HG03521 (cell line): Measurements from ENCODE around the gene KRT74.

ENCODE experiments used
- ATAC-seq: cut with Tn5 transposase; IDR thresholded peaks from one replicate; pipeline ENCODE4 v1.9.1; 2021; ENCODE audit warnings: mild to moderate bottlenecking, moderate library complexity; ENCODE audit not compliant: unreplicated experiment

The KRT74 gene

DNA sequence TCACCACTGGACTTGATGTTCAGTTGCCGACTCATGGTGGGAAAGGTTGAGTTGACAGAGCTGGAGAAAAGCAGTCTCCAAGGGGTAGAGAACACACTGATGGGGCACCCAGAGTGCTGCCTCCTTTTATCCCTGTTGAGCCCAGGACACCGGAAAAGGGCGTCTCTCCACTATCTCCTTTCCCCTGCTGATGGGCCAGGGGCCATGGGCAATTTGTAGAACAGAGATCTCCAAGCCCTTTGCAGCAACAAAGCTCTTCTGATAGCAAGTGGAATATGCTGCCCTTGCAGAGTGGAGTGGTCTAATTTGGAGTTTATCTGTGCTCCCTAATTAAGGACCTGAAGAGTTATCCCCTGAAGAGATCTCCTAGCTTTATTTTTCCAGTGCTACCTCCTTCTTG, at the start of gene KRT74:
KRT74 (minus strand) TSS at position 101 of the 400 bp plus-strand sequence; CDS start at position 35, 66 bp downstream.
- no peak for ATAC-seq

DNA sequence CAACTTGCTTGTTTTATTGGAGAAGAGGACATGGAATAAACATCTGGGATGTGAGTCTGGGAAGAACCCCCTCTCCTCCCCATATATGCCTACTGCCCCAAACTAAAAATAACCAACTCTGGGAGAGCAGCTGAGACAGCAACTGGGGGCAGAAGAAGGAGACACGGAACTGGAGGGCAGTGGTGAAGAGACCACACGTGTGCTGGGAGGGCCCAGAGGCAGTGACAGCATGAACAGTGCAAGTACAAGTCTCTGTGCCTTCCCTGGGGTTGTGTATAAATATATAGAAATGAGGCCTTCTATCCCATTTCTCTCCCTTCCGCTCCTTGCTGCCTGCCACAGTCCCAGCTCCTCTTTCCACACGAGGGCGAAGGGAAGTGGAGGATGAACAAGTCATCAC, 48.7 kb upstream of the KRT74 start:
- no peak for ATAC-seq

DNA sequence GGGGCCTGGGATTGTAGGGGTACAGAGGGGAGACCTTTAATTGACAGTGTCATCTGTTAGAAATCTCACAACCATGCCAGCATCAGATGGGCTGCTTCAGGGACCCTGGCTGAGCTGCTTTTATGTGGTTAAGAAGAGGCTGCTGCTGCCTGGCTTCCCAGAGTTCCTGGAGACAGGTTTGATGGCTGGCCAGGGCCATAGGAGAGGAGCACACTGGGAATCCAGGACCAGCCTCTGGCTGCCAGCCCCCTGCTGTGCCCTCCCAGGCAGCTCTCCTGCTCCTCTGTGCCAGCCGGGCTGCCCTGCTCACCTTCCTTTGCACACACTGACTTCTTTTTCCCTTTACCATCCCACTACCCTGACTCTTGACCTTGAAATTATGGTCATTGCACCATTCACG, 45.2 kb upstream of the KRT74 start:
- ATAC-seq: no peak

DNA sequence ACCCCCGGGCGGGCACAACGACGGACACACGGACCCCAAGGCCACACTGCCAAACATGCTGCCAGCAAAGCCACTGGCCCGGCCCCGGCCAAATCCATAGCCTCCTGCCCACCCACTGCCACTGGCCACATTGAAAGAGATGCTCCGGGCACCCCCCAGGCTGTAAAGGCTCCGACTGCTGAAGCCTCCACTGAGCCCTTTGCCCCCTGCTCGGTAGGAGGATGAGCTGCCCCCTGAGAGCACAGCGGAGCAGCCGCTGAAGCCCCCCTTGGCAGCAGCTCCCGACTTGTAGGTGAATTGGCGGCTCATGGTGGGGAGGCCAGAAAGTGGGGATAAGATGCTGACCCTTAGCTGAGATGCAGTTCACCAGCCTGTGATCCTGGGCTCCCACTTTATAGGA, 44.6 kb upstream of the KRT74 start, which contains the start of gene KRT73:
KRT73 (minus strand) TSS at position 344 of the 400 bp plus-strand sequence; CDS start at position 309, 35 bp downstream.
- ATAC-seq: no peak

DNA sequence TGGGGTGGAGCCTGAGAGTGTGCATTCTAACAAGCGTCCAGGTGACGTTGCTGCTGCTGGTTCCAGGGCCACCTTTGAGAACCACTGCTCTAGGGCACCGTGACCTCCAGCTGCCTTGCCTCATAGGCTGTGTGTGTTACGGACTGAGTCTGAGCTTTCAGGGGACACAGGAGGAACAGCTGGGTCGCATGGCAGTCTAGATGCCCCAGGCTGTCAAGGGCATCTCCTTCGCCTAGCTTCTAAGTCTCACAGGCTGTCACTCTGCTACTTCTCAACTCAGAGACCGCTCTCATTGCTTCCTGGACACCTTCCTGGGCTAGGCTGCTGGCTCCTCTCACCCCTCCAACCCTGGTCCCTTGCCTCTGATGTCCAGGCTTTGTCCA, 43.8 kb upstream of the KRT74 start:
- ATAC-seq: no peak

DNA sequence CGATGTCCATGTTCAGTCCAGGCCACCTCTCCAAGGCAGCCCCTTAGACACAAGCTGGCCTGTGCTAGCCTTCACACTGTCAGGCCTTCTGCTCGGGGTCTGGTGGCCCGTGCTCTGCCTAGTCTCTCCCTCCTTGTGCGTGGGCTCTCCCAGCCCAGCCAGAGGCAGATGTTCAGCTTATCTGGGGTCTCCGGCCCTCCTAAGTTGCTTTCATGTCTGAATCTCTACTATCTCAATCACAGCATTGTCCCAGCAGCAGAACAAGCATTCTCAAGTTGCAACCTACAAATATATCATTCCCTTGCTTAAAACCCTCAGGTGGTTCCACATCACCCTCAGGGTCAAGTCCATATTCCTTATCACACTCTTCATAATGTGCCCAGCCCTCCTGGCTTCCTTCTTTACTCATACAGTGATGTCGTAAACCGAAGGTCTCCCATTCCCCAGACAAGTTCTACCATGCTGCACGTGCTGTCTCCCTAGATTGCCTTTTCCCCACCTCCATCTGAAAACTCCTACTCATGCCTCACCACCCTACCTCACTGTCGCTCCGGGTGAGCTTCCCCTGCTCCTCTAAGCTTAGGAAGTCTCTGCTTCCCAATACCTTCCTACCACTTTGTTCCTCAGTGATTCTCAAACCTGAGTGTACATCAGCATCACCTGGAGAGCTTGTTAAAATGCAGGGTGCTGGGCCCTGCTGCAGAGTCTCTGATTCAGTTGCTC, 43.2 kb upstream of the KRT74 start:
- ATAC-seq: no peak

DNA sequence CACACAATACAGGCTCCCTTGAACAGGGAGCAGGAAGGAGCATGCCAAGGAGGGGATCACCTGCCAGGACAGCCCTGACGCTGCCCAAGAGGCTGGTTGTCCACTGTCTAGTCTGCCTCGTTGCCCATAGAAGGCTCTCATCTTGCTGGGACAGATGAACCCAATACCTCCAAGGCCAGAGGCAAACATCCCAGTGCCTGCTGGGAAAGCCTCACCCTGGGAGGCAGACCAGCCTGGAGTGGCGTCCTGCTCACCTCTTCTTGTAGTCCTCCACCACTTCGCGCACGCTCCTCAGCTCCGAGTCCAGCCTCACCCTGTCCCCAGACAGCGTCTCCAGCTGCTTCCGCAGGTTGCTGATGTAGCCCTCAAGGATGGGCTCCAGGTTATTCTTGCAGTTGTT, 42.3 kb upstream of the KRT74 start:
- ATAC-seq: no peak

DNA sequence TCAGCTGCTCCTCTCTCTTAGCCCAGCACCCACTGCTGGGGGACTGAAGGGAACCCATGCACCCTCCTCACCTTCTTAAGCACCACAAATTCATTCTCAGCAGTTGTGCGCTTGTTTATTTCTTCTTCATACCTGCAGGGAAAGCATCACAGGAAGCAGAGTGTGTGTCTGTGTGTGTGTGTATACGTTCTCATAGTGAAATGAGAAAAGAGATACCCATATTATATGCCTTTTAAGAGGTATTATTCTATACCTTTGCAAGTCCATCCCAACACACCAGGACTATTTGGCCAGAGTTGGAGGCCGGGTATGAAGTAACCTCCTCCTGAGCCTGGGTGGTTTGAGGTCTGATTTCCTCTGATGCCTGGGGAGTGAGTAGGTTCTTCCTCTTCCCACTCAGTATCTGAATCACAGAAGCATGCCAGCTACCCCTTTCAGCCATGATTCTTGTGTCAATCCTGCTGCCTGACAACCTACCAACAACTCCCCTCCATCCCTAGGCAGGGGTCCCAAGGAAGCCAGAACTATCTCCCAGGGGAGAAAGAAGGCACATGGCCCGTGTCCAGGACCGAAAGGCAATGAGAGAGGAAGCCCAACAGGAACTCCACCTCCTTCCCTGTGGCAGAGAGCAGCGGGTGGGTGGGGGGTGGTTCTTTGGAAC, 41.7 kb upstream of the KRT74 start:
- no peak for ATAC-seq

DNA sequence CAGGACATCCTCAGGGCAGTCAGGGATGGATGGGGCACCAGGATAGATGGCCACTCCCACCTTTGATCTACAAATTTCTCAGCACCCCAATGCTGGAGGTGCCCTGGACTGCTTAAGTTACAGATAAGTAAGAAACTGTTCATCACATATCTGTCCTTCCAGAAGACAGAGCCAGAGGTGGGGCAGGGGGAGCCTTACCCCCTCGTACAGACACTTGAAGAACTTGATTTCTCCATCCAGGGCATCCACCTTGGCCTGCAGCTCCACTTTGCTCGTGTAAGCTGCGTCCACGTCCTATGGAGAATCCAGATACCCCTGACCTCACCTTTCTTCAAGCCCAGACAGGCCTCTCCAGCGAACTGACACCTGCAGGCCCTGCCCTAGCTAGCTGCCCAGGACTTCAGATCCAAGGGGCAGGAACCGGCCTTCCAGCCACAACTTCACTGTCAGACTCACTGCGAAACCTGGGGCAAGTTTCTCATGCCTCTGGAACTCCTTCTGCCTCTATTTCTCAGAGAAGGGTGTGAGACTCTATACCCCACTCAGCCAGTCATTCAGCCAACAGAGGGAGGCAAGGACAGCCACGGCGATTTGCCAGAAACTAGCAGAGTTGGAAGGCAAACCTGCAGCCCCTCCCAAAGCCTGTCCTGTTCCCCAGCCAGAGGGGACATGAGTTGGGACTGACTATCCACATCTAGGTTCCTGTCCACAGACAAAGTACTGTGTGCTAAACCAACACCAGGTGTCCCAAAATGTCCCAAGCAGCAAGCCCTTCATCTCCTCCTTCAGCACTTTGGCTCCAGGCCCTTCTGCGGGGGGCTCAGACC, 41.0 kb upstream of the KRT74 start:
- ATAC-seq: no peak

DNA sequence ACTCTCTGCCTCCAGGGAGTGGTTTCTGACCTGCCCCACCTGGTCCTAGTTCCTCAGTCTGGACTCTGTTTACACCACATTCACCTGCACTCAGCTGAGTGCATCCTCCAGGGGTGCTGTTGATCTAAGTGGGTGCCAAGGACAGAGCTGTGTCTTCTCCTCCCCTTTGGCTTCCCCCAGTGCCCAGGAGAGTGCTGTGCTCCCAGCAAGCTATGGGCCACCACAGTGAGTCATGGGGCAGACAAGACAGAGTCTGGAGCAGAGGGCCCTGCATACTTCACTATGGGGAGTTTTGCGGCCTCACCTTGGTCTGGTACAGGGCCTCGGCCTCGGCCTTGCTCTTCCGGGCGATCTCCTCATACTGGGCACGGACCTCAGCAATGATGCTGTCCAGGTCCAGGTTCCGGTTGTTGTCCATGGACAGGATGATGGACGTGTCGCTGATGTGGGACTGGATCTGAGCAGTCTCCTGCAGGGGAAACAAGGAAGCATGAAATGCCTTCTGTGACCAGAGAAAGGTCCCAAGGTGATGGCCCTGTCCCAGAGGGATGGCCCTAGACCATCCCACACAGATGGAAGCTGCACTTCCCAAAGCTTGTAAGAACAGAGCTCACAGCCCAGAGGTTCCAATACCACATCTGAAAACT, 39.9 kb upstream of the KRT74 start:
- no peak for ATAC-seq

DNA sequence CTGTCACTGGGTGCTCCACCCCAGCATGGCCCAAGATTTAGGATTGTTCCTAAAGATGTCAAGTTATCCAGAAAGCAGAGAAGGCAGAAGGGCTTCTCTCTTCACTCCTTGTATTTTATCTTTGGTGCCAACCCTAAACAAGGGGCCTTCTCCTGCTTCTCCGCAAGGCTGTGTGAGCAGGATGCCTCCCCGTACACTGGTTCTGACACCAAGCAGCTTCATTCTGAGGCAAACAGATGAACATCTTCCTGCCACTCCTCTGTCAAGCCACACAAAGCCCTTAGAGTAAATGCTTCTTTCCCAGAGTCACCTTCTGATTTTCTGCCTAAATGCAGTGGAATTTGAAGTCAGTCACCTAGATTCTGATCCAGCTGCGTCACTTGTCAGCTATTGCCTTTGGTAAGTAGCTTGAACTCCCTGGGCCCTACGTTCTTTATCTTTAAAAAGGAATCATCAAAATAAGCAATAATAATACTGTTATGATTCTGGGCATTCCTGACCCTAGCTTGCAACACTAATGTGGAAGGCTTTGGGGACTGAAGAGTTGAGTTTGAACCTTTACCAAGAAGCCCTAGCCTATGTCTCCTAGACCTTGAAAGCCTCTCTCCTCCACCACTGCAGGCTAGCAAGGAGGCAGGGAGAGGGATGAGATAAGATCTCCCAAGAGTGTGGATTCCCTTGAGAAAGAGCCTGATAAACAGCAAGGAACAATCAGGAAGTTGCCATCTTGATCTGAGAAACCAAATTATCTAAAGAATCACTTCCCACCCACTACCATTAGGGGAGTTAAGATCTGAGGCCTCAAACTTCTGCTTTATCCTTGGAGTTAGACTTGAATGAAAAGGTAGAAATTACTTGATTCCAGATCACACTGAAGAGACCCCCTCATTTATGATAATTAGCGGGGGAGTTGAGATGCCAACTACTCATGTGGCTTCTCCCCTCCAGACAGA, 39.1 kb upstream of the KRT74 start:
- ATAC-seq: no peak

DNA sequence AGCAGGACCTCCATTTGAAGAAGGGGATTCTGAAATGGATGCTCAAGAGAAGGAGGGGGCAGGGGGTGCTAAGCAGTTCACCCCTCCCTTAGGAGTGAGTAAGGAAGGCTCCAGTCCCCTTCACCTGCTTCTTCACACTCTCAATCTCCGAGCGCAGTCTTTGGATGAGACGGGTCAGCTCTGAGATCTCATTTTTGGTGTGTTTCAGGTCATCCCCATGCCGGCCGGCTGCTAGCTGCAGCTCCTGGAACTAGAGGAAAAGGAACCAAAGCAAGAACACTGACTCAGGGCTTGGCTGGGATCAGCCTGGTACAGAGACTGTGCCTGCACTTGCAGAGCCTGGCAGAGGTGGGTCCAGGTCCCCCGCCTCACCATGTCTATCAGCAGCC, 37.4 kb upstream of the KRT74 start:
- ATAC-seq: no peak

DNA sequence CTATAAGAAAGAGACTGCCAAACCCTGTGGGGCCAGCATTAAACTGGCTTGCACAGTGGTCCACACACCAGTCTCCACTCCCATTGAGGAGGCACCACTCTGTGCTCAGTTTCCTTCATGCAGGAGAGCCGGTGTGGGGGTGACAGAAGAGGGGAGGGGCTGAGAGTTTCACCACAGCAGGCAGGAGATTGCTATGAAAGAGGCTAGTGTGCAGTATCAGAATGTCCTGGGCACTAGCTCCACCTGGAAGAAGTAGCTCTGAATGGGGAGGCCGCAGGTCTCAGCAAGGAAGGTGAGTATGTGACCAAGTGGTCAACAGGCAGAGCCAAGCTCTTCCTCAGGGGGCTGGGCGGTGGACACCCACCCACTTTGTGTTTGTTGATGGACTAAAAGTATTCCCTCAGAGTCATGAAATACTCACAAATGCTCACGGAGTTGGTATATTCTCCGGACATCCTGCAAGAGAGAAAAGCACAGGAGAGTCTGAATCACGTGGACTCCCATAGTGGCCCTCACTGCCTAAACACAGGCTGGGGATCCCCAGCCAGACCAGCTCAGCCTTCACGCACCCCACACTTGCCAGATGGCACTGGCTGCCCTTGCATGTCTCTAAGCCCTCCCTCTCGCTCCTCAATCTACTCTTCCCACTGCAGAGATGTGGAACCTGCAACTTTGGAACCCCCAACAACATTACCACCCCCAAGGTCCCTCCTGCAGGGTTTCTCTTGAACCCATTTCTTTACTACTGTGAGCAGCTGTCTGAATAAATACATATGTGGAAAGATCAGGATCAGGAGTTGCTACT, 35.4 kb upstream of the KRT74 start:
- ATAC-seq: no peak

DNA sequence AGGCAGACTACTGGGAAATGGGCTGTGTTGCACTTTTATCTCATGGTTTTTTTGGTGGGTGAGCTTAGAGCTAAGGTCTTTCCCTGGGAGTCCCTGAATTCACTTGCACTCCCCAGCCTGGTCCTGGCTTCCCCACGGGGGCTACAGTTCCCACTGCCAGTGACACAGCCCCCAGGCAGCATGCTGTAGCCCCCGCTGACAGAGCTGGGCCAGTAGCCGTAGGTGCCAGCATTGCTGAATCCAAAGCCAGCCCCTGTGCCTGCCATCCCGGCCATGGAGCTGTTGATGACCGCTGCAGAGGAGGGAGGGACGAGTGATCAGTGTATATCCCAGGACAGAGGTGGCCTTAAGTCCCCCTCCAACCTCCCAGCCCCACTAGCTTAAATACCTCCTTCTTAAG, 34.5 kb upstream of the KRT74 start:
- ATAC-seq: no peak

DNA sequence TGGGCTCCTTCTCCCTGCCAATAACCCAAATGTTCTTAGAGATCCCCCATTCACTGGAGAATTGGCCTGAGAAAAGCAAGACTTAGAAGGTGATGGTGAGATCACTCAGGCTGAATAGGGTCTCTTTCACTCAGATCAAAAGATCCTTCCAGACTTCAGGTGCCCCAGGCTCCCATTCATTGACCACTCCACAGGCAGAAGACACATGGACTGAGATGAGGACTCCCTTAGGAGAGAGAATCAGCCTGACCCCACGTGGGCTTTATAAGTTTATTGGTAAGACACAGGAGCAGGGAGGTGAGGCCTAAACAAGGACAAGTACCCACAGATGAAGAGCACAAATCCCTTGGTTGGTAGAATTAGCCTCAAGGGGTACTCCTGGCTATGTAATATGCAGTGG, 33.7 kb upstream of the KRT74 start:
- no peak for ATAC-seq

DNA sequence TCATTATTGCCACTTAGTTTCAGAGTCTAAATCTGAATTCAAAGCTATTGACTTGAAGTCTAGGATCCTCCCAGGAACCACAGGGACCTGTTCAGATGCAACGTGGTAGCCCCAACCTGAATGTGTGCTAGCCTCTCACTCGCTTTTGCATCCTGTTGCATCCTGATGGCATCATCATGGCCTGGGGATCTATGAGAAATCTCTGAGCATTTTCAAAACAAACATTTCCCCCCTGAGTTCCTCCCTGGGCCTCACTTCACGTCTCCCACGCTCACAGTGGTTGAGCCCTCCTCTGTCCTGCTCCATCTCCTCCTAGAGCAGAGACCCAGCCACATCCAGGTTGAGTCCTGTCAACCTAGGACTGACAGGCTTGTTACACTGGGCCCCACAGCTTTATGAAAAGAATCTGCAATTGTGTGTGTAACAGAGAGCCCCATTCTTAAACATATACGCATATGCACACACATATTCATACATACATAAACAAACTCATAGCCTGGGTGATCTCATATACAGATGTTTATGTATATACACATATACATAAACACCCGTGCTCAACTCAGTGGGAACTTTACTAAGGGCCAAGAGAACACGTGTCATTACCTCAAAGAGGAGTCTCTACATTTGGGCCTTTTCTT, 33.1 kb upstream of the KRT74 start:
- no peak for ATAC-seq

DNA sequence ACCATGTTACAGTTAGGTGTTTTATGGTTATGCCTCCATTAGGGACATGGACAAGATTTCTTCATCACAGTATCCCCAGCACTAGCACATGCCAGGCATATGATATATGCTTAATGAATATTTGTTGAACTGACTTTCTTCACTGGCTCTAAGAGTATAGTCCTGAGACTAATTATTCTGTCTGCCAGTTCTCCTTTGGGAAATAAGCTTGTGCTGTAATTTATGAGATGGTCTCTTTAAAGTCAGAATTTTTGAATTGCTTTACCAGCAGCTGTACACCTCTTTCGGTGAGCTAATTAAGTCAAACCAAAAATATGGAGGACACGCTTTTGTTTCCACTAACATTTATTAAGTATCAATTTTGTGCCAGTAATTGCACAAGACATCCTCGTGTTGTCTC, 32.5 kb upstream of the KRT74 start:
- no peak for ATAC-seq

DNA sequence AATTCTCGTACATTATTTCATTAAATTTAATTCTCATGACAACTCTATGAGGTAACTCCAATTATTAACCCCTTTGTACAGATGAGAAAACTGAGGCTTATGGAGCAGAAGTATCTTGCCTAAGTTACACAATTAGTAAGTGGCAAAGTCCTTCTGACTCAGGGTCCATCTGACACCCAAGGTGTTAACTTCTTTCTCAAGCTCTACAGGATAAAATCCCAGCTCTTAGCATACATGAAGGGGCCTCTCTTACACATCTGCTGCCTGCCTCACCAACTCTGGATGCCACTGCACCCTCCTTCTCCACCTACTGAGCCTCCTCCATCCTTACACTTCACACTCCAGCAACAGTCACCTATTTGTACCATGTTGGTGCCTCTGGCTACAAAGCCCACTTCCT, 31.9 kb upstream of the KRT74 start:
- no peak for ATAC-seq

DNA sequence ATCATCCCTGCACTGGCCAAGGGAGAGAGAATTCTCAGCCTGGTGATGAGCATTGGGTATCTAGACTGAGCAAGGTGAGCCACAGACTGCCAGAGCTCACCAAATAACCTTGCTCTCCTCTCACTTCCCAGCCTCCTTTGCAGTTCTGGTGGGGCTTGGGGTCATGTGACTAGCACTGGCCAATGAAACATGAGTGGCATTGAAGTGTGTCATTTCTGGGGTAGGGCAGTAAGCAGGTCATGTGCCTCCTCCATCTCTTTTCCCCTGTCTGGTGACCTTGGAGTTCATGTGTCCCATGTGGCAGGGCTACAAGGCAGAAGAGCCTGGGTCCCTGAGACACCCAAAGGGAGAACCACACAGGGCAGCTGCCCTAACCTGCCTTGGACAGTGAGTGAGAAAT, 31.2 kb upstream of the KRT74 start:
- no peak for ATAC-seq
